Keratinocyte (primary cell): ENCODE measurements around the gene ALDH1A3. TPM values are rescaled to one million over a fixed set of nuclear protein-coding genes. Genes with fewer than 3 reads are reported as not detected.

Source experiments
- DNase-seq: peaks from one replicate; pipeline ENCODE4 v3.0.0-alpha.2; 2011; ENCODE audit warnings: low read depth, missing footprints, low spot score
- FAIRE-seq: peaks from 2 replicates; lab custom pipeline; 2011; peaks lifted over from hg19 to GRCh38; lab: Jason Lieb, UNC
- H2AFZ ChIP-seq: 2 replicates; pipeline ENCODE4 v1.6.0; 2012; ENCODE audit warnings: low read length, control low read depth, inconsistent platforms; ENCODE audit not compliant: control insufficient read depth
- H3K27ac ChIP-seq: 2 replicates; pipeline ENCODE4 v1.5.1; 2011; ENCODE audit warnings: low read length; ENCODE audit not compliant: control insufficient read depth, insufficient read depth
- H3K27me3 ChIP-seq: 3 replicates; pipeline ENCODE4 v1.6.0; 2011; ENCODE audit warnings: low read length; ENCODE audit not compliant: control insufficient read depth, insufficient read depth; ENCODE audit errors: extremely low read depth
- H3K36me3 ChIP-seq, 2 experiments: 2 replicates in 1 of 2; 3 replicates in 1 of 2; pipeline ENCODE4 v1.5.1; 2011; ENCODE audit warnings: low read length in 2 of 2, mild to moderate bottlenecking in 1 of 2; ENCODE audit not compliant: control insufficient read depth in 2 of 2, insufficient read depth in 2 of 2; ENCODE audit errors: extremely low read depth in 1 of 2
- H3K4me1 ChIP-seq: 3 replicates; pipeline ENCODE4 v1.5.1; 2011; ENCODE audit warnings: low read length; ENCODE audit not compliant: control insufficient read depth, insufficient read depth; ENCODE audit errors: extremely low read depth
- H3K4me2 ChIP-seq: 3 replicates; pipeline ENCODE4 v1.6.0; 2011; ENCODE audit warnings: low read depth, low read length; ENCODE audit not compliant: control insufficient read depth, insufficient read depth; ENCODE audit errors: extremely low read depth
- H3K4me3 ChIP-seq, 3 experiments: fragments of 200-600 bp in 1 of 3; sonication (generic) in 1 of 3; 2 replicates in 2 of 3; 3 replicates in 1 of 3; pipeline ENCODE4 v1.5.1; 2011 to 2016; ENCODE audit warnings: low read length in 3 of 3, mild to moderate bottlenecking in 3 of 3, control low read depth in 2 of 3, inconsistent platforms in 1 of 3, low read depth in 1 of 3, mixed read lengths in 1 of 3, mixed run types in 1 of 3, moderate library complexity in 1 of 3; ENCODE audit not compliant: control insufficient read depth in 2 of 3, insufficient read depth in 2 of 3; ENCODE audit errors: extremely low read depth in 1 of 3
- H3K79me2 ChIP-seq: 2 replicates; pipeline ENCODE4 v1.6.0; 2012; ENCODE audit warnings: low read length; ENCODE audit not compliant: control insufficient read depth, insufficient read depth
- H3K9ac ChIP-seq: 3 replicates; pipeline ENCODE4 v1.6.0; 2011; ENCODE audit warnings: low read length; ENCODE audit not compliant: control insufficient read depth, insufficient read depth; ENCODE audit errors: extremely low read depth
- H3K9me1 ChIP-seq: 3 replicates; pipeline ENCODE4 v1.6.0; 2011; ENCODE audit warnings: low read length; ENCODE audit not compliant: control insufficient read depth, insufficient read depth; ENCODE audit errors: extremely low read depth
- H3K9me3 ChIP-seq: 2 replicates; pipeline ENCODE4 v1.5.1; 2012; ENCODE audit warnings: low read depth, low read length; ENCODE audit not compliant: control insufficient read depth
- H4K20me1 ChIP-seq: 3 replicates; pipeline ENCODE4 v1.6.0; 2011; ENCODE audit warnings: low read length; ENCODE audit not compliant: control insufficient read depth, insufficient read depth; ENCODE audit errors: extremely low read depth
- EZH2 ChIP-seq: IDR thresholded peaks from one replicate; pipeline ENCODE4 v1.6.1; 2012; ENCODE audit warnings: inconsistent platforms, mild to moderate bottlenecking, low read length, moderate library complexity
- dilution Hi-C: fragments of 300-500 bp; cut with MboI; formaldehyde crosslinking; loops from one replicate; pipeline ENCODE4 v1.7.0; 2020; ENCODE audit warnings: low sequenced_read_pairs; ENCODE audit not compliant: extremely low pct_ligation_motif_present
- polyA plus RNA-seq, 5 experiments: library from polyadenylated mRNA; depleted of rRNA in 3 of 5; stranded (reverse) in 3 of 5; stranded (forward) in 1 of 5; unstranded in 1 of 5; fragments of >200 nt; gene quantifications; 1 replicate in 1 of 5; 2 replicates in 3 of 5; 3 replicates in 1 of 5; pipeline versions ENCODE4 v1.2.1 to v1.2.3, GENCODE V29; 2011 to 2012; ENCODE audit warnings: missing spikeins in 2 of 5, low read depth in 1 of 5, low replicate concordance in 1 of 5
- TF ChIP-seq, protein P1 (sequence below), 3 experiments: IDR thresholded peaks in 1 of 3; conservative IDR thresholded peaks in 1 of 3; optimal IDR thresholded peaks in 1 of 3; 2 replicates in 2 of 3; 3 replicates in 1 of 3; pipeline versions ENCODE3 to v1.5.1; 2011; ENCODE audit warnings: low read length in 3 of 3, mild to moderate bottlenecking in 3 of 3, moderate library complexity in 2 of 3, control low read depth in 1 of 3, inconsistent platforms in 1 of 3; ENCODE audit not compliant: insufficient read depth in 2 of 3; ENCODE audit errors: extremely low read depth in 1 of 3

Gene ALDH1A3
- polyA plus RNA-seq, 1 donor (not counting 4 experiments of a cell fraction or from before 2014, with no cell fraction given): 218 TPM

DNA sequence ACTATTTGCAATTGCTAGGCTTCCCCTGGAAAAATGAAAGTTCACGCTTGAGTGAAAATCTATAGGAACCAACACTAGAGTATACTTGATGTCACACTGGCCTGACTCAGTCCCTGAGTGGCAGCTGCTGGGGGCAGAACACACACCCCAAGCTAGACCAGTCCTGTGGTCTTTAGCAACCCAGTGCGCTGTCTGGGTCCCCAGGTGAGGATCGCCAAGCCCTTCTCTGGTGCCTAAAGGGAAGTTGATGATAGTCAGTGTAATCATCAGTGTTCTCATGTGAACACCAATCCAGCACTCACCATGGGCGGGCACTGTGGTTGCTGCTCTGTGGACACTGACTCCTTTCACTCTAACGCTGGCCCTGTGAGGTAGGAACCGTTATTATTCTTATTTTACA lies 11.2 kb downstream of the ALDH1A3 start:
- Histone ChIP-seq H2AFZ (no peak overlapping the region), H3K9ac (no peak overlapping the region), H3K27ac (no peak overlapping the region), H3K9me1 (no peaks in the 10 kb centered on the region), H4K20me1 (no peaks in the 10 kb centered on the region), H3K4me2 (no peak overlapping the region), H3K79me2 (peaks cover 7% of the 10 kb centered on the region), H3K4me3 (no peak overlapping the region), H3K4me1 (peaks cover 11% of the 10 kb centered on the region), H3K36me3 (peaks cover 24 to 56% of the 10 kb centered on the region in 2 experiments), H3K9me3 (no peaks in the 10 kb centered on the region), H3K27me3 (no peaks in the 10 kb centered on the region)
- dilution Hi-C loops: no loop called here
- no peak for DNase-seq
- TF ChIP-seq EZH2: no peak
- TF ChIP-seq, protein P1, sequence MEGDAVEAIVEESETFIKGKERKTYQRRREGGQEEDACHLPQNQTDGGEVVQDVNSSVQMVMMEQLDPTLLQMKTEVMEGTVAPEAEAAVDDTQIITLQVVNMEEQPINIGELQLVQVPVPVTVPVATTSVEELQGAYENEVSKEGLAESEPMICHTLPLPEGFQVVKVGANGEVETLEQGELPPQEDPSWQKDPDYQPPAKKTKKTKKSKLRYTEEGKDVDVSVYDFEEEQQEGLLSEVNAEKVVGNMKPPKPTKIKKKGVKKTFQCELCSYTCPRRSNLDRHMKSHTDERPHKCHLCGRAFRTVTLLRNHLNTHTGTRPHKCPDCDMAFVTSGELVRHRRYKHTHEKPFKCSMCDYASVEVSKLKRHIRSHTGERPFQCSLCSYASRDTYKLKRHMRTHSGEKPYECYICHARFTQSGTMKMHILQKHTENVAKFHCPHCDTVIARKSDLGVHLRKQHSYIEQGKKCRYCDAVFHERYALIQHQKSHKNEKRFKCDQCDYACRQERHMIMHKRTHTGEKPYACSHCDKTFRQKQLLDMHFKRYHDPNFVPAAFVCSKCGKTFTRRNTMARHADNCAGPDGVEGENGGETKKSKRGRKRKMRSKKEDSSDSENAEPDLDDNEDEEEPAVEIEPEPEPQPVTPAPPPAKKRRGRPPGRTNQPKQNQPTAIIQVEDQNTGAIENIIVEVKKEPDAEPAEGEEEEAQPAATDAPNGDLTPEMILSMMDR (optimal IDR thresholded peaks at IDR 0.05 in 1 of 3, IDR thresholded peaks at IDR 0.05 in 1 of 3, conservative IDR thresholded peaks at IDR 0.05 in 1 of 3; ENCODE audit: extremely low read depth in 1 of 3, insufficient read depth in 2 of 3, low read length in 3 of 3): no peak
- FAIRE-seq: no peak

DNA sequence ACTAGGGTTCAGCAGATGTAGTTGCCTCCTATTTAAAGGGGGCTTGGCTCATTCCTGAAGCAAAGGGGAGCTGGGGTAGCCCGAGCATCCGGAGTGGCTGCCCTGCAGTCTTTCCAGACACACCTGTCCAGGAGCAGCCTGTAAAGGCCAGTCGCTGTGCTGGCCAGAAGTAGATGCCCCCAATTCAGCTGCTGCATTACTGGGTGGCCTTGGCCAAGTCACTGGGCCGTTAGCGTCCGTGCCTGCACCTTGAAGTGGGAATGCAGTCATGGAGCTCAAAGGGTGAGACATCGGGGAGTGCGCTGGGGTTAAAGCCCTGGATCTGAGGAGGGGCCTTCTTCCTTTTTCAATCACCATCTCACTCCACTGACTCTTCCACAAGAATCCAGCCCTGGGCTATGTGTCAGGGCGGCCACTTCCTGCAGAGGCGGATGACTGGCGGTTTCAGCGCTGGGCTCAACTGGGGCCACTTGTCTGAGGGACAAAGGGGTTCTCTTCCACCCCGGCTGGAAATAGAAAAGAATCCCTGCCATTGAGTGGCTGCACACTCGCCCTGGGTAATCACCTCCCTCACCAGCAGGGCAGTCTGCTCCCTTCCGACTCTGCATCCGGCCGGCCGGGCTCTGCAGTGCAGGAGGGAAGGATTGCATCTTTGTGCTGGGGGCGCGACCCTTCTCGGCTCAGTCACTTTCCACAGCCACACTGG lies 11.8 kb downstream of the ALDH1A3 start:
- Histone ChIP-seq H3K27me3 (no peaks in the 10 kb centered on the region), H3K4me3 (no peak overlapping the region), H3K9me3 (no peaks in the 10 kb centered on the region), H3K36me3 (peaks cover 24 to 52% of the 10 kb centered on the region in 2 experiments), H3K9ac (no peak overlapping the region), H3K4me1 (peaks cover 11% of the 10 kb centered on the region), H3K27ac (no peak overlapping the region), H3K79me2 (peaks cover 3% of the 10 kb centered on the region), H2AFZ (no peak overlapping the region), H3K4me2 (no peak overlapping the region), H4K20me1 (no peaks in the 10 kb centered on the region), H3K9me1 (no peaks in the 10 kb centered on the region)
- dilution Hi-C loops: no loop called here
- FAIRE-seq (no peak), DNase-seq (no peak)
- no peak for TF ChIP-seq EZH2
- TF ChIP-seq, protein P1 (optimal IDR thresholded peaks at IDR 0.05 in 1 of 3, IDR thresholded peaks at IDR 0.05 in 1 of 3, conservative IDR thresholded peaks at IDR 0.05 in 1 of 3; ENCODE audit: extremely low read depth in 1 of 3, insufficient read depth in 2 of 3, low read length in 3 of 3): no peak
